Rectal smooth muscle tissue (tissue), 1 donor: ENCODE data around the gene TFPT.

Experiments
- H3K27ac ChIP-seq: one replicate; pipeline ENCODE4 v1.7.0; 2013; ENCODE audit warnings: low read depth, low read length, inconsistent platforms
- H3K27me3 ChIP-seq: one replicate; pipeline ENCODE4 v1.7.0; 2013; ENCODE audit warnings: low read length; ENCODE audit not compliant: control insufficient read depth, insufficient read depth
- H3K36me3 ChIP-seq: one replicate; pipeline ENCODE4 v1.7.0; 2013; ENCODE audit warnings: low read length; ENCODE audit not compliant: control insufficient read depth, insufficient read depth
- H3K4me1 ChIP-seq: one replicate; pipeline ENCODE4 v1.7.0; 2013; ENCODE audit warnings: low read length; ENCODE audit not compliant: control insufficient read depth, insufficient read depth
- H3K4me3 ChIP-seq: one replicate; pipeline ENCODE4 v1.7.0; 2013; ENCODE audit warnings: low read length
- H3K9ac ChIP-seq: one replicate; pipeline ENCODE4 v1.7.0; 2013; ENCODE audit warnings: low read length

The TFPT gene

GRCh38 chr19:54141356-54141755 is 25.9 kb upstream of the TFPT start:
- H3K27ac ChIP-seq: no peak overlapping the region
- peaks cover 32% of the 10 kb centered on the region for H3K36me3 ChIP-seq
- H3K4me3 ChIP-seq: no peak overlapping the region
- H3K4me1 ChIP-seq: peaks cover 4% of the 10 kb centered on the region
- H3K27me3 ChIP-seq: no peaks in the 10 kb centered on the region
- H3K9ac ChIP-seq: no peak overlapping the region

GRCh38 chr19:54138489-54139256 is 23.2 kb upstream of the TFPT start:
- peaks cover 12% of the 10 kb centered on the region for H3K36me3 ChIP-seq
- H3K4me1 ChIP-seq: peaks cover 10% of the 10 kb centered on the region
- H3K27ac ChIP-seq: no peak overlapping the region
- H3K4me3 ChIP-seq: peak overlapping the region; percentile 76
- H3K9ac ChIP-seq: no peak overlapping the region
- no peaks in the 10 kb centered on the region for H3K27me3 ChIP-seq

GRCh38 chr19:54137699-54138488 is 22.4 kb upstream of the TFPT start, which contains the start of gene CNOT3:
Gene CNOT3 (plus strand): TSS chr19:54137762. CDS start chr19:54142979, 5,217 bp downstream.
- peaks cover 10% of the 10 kb centered on the region for H3K4me1 ChIP-seq
- no peaks in the 10 kb centered on the region for H3K27me3 ChIP-seq
- peak within 1 kb of the TSS; percentile 76 for H3K4me3 ChIP-seq
- H3K36me3 ChIP-seq: peaks cover 6% of the 10 kb centered on the region
- peak within 1 kb of the TSS; percentile 92 for H3K27ac ChIP-seq
- peak within 1 kb of the TSS; percentile 73 for H3K9ac ChIP-seq

- Histone ChIP-seq H3K27me3 (no peaks in the 10 kb centered on the region), H3K4me1 (peaks cover 10% of the 10 kb centered on the region), H3K9ac (peak overlapping the region; percentile 25), H3K27ac (peak overlapping the region; percentile 92), H3K4me3 (peak overlapping the region; percentile 67), H3K36me3 (no peaks in the 10 kb centered on the region)
Observed at GRCh38 chr19:54136864-54137698, 21.6 kb upstream of the TFPT start.

GRCh38 chr19:54136086-54136863 is 20.8 kb upstream of the TFPT start:
- peak overlapping the region; percentile 67 for H3K4me3 ChIP-seq
- peaks cover 10% of the 10 kb centered on the region for H3K4me1 ChIP-seq
- no peak overlapping the region for H3K27ac ChIP-seq

GRCh38 chr19:54133957-54134590 is 18.6 kb upstream of the TFPT start:
- H3K27ac ChIP-seq: no peak overlapping the region
- H3K4me3 ChIP-seq: no peak overlapping the region
- H3K4me1 ChIP-seq: peaks cover 10% of the 10 kb centered on the region
- no peaks in the 10 kb centered on the region for H3K27me3 ChIP-seq
- H3K36me3 ChIP-seq: peaks cover 9% of the 10 kb centered on the region
- no peak overlapping the region for H3K9ac ChIP-seq

More at GRCh38 chr19:54136086-54136863, 20.8 kb upstream of the TFPT start:
- no peaks in the 10 kb centered on the region for H3K27me3 ChIP-seq
- no peaks in the 10 kb centered on the region for H3K36me3 ChIP-seq
- peak overlapping the region; percentile 25 for H3K9ac ChIP-seq

- no peaks in the 10 kb centered on the region for H3K27me3 ChIP-seq
- H3K4me1 ChIP-seq: peaks cover 6% of the 10 kb centered on the region
- no peak overlapping the region for H3K27ac ChIP-seq
- no peak overlapping the region for H3K9ac ChIP-seq
- peaks cover 13% of the 10 kb centered on the region for H3K36me3 ChIP-seq
- H3K4me3 ChIP-seq: no peak overlapping the region
Observed at GRCh38 chr19:54133312-54133956, 18.0 kb upstream of the TFPT start.

GRCh38 chr19:54129617-54129996 is 14.2 kb upstream of the TFPT start:
- Histone ChIP-seq H3K9ac (no peak overlapping the region), H3K4me1 (no peaks in the 10 kb centered on the region), H3K27me3 (no peaks in the 10 kb centered on the region), H3K4me3 (no peak overlapping the region), H3K27ac (no peak overlapping the region), H3K36me3 (peaks cover 36% of the 10 kb centered on the region)

- Histone ChIP-seq H3K9ac (no peak overlapping the region), H3K36me3 (peaks cover 42% of the 10 kb centered on the region), H3K4me1 (no peaks in the 10 kb centered on the region), H3K27me3 (no peaks in the 10 kb centered on the region), H3K27ac (no peak overlapping the region), H3K4me3 (no peak overlapping the region)
Observed at GRCh38 chr19:54128796-54129616, 13.5 kb upstream of the TFPT start.

GRCh38 chr19:54128441-54128725 is 12.9 kb upstream of the TFPT start:
- H3K4me1 ChIP-seq: no peaks in the 10 kb centered on the region
- peaks cover 48% of the 10 kb centered on the region for H3K36me3 ChIP-seq
- no peak overlapping the region for H3K9ac ChIP-seq
- H3K4me3 ChIP-seq: no peak overlapping the region
- H3K27me3 ChIP-seq: no peaks in the 10 kb centered on the region
- no peak overlapping the region for H3K27ac ChIP-seq
